Measurements from ENCODE around the gene WDR33. TPM values are rescaled to one million over a fixed set of nuclear protein-coding genes. Genes with fewer than 3 reads are reported as not detected.

WDR33 gene
- total and polyA plus RNA-seq, 2 donors (not counting 3 experiments of a cell fraction or from before 2014, with no cell fraction given) = 16.4 to 52.5 TPM

DNA sequence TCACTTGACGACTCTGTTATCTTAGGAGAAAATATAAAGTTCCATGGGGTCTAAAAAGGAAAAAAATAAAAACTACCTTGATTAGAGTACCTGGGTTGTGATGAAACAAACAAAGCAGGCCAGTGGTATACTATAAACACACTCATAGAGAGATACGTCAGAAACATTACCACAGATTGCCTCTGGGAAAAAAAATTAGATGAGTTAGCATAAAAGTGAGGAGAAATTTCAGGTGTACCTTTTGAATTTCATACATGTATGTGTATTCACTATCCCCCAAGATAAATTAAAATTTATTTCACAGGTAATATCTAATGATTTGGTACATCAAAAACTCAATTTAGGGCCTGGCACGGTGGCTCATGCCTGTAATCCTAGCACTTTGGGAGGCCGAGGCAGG is 18.2 kb downstream of the WDR33 start:
- CTCF ChIA-PET = no interaction called here
- no peaks in the 10 kb centered on the region for H3K9me1 ChIP-seq (replicated peaks; ENCODE audit: control insufficient read depth, extremely low read depth, insufficient read depth, low read length)
- no peaks in the 10 kb centered on the region for H3K9me3 ChIP-seq (replicated peaks; ENCODE audit: control insufficient read depth, insufficient read depth, low read length)
- no peak overlapping the region for H3K27ac ChIP-seq (ENCODE audit: insufficient read depth, low read depth, low read length)
- no peak overlapping the region for H3K9ac ChIP-seq (replicated peaks; ENCODE audit: extremely low read depth, insufficient read depth, low read length)
- H3K4me2 ChIP-seq (ENCODE audit: insufficient read depth, low read length) = no peak overlapping the region
- POLR2A ChIA-PET = no interaction called here
- TF ChIP-seq, protein P1, sequence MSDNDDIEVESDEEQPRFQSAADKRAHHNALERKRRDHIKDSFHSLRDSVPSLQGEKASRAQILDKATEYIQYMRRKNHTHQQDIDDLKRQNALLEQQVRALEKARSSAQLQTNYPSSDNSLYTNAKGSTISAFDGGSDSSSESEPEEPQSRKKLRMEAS (IDR thresholded peaks at IDR 0.05; ENCODE audit: insufficient read depth, insufficient read length) = no peak
- TF ChIP-seq, protein P2, sequence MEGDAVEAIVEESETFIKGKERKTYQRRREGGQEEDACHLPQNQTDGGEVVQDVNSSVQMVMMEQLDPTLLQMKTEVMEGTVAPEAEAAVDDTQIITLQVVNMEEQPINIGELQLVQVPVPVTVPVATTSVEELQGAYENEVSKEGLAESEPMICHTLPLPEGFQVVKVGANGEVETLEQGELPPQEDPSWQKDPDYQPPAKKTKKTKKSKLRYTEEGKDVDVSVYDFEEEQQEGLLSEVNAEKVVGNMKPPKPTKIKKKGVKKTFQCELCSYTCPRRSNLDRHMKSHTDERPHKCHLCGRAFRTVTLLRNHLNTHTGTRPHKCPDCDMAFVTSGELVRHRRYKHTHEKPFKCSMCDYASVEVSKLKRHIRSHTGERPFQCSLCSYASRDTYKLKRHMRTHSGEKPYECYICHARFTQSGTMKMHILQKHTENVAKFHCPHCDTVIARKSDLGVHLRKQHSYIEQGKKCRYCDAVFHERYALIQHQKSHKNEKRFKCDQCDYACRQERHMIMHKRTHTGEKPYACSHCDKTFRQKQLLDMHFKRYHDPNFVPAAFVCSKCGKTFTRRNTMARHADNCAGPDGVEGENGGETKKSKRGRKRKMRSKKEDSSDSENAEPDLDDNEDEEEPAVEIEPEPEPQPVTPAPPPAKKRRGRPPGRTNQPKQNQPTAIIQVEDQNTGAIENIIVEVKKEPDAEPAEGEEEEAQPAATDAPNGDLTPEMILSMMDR (IDR thresholded peaks at IDR 0.05; ENCODE audit: extremely low read depth in 1 of 2, insufficient read depth in 1 of 2, low read depth in 1 of 2, low read length in 2 of 2) = no peak
- TF ChIP-seq EZH2 (IDR thresholded peaks at IDR 0.05; ENCODE audit: borderline replicate concordance, low read depth, low read length, severe bottlenecking) = no peak
- TF ChIP-seq JUN (IDR thresholded peaks at IDR 0.05; ENCODE audit: borderline replicate concordance, insufficient read depth, insufficient read length, low read depth) = no peak
- no peak for TF ChIP-seq POLR2A (IDR thresholded peaks at IDR 0.05; ENCODE audit: low read depth, low read length)
- TF ChIP-seq FOS (IDR thresholded peaks at IDR 0.05; ENCODE audit: borderline replicate concordance, insufficient read depth, low read length) = no peak
- TF ChIP-seq GATA2 (IDR thresholded peaks at IDR 0.05; ENCODE audit: insufficient read depth, insufficient read length, low read depth, low read length) = no peak
- no peak for TF ChIP-seq POLR2AphosphoS5 (IDR thresholded peaks at IDR 0.05; ENCODE audit: insufficient read depth, low read depth, low read length)
- TF ChIP-seq MYC (IDR thresholded peaks at IDR 0.05; ENCODE audit: low read depth, low read length) = no peak
- no peaks in the 10 kb centered on the region for H3K27me3 ChIP-seq (ENCODE audit: control insufficient read depth in 2 of 2, insufficient read depth in 2 of 2, low read length in 2 of 2)
- H3K79me2 ChIP-seq (ENCODE audit: control insufficient read depth, insufficient read depth, low read length) = peaks cover 72% of the 10 kb centered on the region
- FAIRE-seq = no peak
- H2AFZ ChIP-seq (ENCODE audit: low read depth, low read length) = no peak overlapping the region
- dilution Hi-C loops (cut with MboI; ENCODE audit: extremely low pct_ligation_motif_present, low sequenced_read_pairs) (no loop called here), intact Hi-C loops (cut with micrococcal nuclease) (no loop called here)
- H4K20me1 ChIP-seq (replicated peaks; ENCODE audit: control insufficient read depth, extremely low read depth, insufficient read depth, low read length) = peaks cover 3% of the 10 kb centered on the region
- BruUV-seq (replicated peaks) = no TSS peak
- no peak for DNase-seq (ENCODE audit: low read depth, low spot score)
- no peaks in the 10 kb centered on the region for H3K36me3 ChIP-seq (ENCODE audit: control insufficient read depth in 2 of 2, extremely low read depth in 1 of 2, insufficient read depth in 2 of 2, low read length in 2 of 2)
- H3K4me1 ChIP-seq (ENCODE audit: control insufficient read depth, extremely low read depth, insufficient read depth, low read length) = peaks cover 7% of the 10 kb centered on the region
- no peak overlapping the region for H3K4me3 ChIP-seq (replicated peaks in 1 of 3; ENCODE audit: insufficient read depth in 1 of 3, low read depth in 1 of 3, low read length in 3 of 3)

Measured in endothelial cell of umbilical vein (primary cell).